ENCODE results near the gene AKAP6.

GRCh38 chr14:32508281-32508680 lies 179.2 kb downstream of the AKAP6 start:
- TF ChIP-seq CTCF (IDR thresholded peaks at IDR 0.05) (no peak), POLR2A (IDR thresholded peaks at IDR 0.05) (no peak), POLR2AphosphoS5 (IDR thresholded peaks at IDR 0.05) (no peak)
